HL-60 (cell line): Measurements from ENCODE around the gene CSF3.
"Not testable (repeated sequence)": the region's sequence is repeated elsewhere in the genome, so short reads cannot be mapped to it uniquely, and the experiment has no call there.

ENCODE experiments used
- GABPA ChIP-seq: IDR thresholded peaks from 2 replicates; pipeline ENCODE4 v1.6.1; 2012; ENCODE audit warnings: low read depth
- TF ChIP-seq, protein P1 (sequence below): IDR thresholded peaks from one replicate; pipeline ENCODE4 v1.5.1; 2011; ENCODE audit warnings: low read length, control low read depth, inconsistent platforms; ENCODE audit not compliant: insufficient read depth
- TF ChIP-seq, protein P2 (sequence below): IDR thresholded peaks from 2 replicates; pipeline ENCODE4 v1.6.1; 2012; ENCODE audit warnings: low read depth; ENCODE audit not compliant: insufficient replicate concordance

DNA sequence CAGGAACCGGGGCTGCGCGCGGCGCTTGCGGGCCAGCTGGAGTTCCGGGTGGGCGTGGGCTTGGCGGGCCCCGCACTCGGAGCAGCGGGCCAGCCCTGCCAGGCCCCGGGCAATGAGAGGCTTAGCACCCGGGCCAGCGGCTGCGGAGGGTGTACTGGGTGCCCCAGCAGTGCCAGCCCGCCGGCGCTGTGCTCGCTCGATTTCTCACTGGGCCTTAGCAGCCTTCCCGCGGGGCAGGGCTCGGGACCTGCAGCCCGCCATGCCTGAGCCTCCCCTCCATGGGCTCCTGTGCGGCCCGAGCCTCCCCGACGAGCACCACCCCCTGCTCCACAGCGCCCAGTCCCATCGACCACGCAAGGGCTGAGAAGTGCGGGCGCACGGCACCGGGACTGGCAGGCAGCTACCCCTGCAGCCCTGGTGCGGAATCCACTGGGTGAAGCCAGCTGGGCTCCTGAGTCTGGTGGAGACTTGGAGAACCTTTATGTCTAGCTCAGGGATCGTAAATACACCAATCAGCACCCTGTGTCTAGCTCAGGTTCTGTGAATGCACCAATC lies 4.2 kb upstream of the CSF3 start:
- not testable (repeated sequence) for TF ChIP-seq GABPA
- TF ChIP-seq, protein P1, sequence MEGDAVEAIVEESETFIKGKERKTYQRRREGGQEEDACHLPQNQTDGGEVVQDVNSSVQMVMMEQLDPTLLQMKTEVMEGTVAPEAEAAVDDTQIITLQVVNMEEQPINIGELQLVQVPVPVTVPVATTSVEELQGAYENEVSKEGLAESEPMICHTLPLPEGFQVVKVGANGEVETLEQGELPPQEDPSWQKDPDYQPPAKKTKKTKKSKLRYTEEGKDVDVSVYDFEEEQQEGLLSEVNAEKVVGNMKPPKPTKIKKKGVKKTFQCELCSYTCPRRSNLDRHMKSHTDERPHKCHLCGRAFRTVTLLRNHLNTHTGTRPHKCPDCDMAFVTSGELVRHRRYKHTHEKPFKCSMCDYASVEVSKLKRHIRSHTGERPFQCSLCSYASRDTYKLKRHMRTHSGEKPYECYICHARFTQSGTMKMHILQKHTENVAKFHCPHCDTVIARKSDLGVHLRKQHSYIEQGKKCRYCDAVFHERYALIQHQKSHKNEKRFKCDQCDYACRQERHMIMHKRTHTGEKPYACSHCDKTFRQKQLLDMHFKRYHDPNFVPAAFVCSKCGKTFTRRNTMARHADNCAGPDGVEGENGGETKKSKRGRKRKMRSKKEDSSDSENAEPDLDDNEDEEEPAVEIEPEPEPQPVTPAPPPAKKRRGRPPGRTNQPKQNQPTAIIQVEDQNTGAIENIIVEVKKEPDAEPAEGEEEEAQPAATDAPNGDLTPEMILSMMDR, result not testable (repeated sequence)
- TF ChIP-seq, protein P2, sequence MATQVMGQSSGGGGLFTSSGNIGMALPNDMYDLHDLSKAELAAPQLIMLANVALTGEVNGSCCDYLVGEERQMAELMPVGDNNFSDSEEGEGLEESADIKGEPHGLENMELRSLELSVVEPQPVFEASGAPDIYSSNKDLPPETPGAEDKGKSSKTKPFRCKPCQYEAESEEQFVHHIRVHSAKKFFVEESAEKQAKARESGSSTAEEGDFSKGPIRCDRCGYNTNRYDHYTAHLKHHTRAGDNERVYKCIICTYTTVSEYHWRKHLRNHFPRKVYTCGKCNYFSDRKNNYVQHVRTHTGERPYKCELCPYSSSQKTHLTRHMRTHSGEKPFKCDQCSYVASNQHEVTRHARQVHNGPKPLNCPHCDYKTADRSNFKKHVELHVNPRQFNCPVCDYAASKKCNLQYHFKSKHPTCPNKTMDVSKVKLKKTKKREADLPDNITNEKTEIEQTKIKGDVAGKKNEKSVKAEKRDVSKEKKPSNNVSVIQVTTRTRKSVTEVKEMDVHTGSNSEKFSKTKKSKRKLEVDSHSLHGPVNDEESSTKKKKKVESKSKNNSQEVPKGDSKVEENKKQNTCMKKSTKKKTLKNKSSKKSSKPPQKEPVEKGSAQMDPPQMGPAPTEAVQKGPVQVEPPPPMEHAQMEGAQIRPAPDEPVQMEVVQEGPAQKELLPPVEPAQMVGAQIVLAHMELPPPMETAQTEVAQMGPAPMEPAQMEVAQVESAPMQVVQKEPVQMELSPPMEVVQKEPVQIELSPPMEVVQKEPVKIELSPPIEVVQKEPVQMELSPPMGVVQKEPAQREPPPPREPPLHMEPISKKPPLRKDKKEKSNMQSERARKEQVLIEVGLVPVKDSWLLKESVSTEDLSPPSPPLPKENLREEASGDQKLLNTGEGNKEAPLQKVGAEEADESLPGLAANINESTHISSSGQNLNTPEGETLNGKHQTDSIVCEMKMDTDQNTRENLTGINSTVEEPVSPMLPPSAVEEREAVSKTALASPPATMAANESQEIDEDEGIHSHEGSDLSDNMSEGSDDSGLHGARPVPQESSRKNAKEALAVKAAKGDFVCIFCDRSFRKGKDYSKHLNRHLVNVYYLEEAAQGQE, result not testable (repeated sequence)
